Cardiac fibroblast (primary cell): Measurements from ENCODE around the gene A1CF.
"Not testable (repeated sequence)": the region's sequence is repeated elsewhere in the genome, so short reads cannot be mapped to it uniquely, and the experiment has no call there.

Experiments used
- DNase-seq, 2 donors: peaks; one replicate each; pipeline versions ENCODE4 v3.0.0 to v3.0.0-alpha.2; 2010; ENCODE audit warnings: low read depth in 2 of 2
- H3K4me3 ChIP-seq, 2 donors: replicated peaks in 1 of 2; 1 replicate in 1 of 2; 2 replicates in 1 of 2; pipeline ENCODE4 v1.5.1; 2011; ENCODE audit warnings: low read depth in 2 of 2, low read length in 2 of 2, mild to moderate bottlenecking in 2 of 2, moderate library complexity in 1 of 2
- CTCF ChIP-seq: IDR thresholded peaks from one replicate; pipeline ENCODE4 v1.5.1; 2011; ENCODE audit warnings: low read depth, mild to moderate bottlenecking, low read length, inconsistent platforms

A1CF gene

DNA sequence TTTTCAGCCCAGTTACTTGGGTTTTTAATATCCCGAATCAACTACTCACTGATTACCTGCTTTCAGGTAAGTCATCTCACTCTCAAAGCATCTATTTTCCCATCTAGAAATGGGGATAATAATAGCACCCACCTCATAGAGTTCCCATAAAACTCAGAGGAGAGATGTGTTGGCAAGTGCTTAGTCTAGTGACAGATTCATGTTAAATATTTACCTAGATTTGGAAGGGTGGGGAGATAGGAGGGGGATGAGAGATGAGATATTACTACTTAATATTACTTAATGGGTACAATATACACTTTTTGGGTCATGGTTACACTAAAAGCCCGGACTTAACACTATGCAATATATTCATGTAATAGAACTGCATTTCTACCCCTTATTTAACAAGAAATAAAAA, 7.0 kb upstream of the A1CF start:
- no peak for DNase-seq
- no peak overlapping the region for H3K4me3 ChIP-seq
- no peak for TF ChIP-seq CTCF

DNA sequence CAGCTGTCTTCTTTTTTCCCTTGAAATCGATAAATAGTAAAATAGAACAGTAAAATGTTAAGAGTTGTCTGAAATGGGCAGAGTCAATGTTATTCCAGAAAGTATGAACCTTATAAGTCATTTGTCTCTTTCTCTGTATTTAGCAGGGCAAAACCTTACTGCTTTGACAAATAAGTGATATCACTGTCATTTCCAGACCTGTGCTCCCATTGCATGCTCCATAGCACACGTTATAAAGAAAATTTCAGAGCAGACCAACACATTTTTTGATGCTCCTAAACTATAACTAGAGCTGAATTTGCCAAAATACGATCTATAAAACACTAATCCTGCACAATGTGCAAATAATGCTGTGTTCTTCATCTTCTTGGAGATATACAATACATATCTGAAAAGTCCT, 1.1 kb downstream of the A1CF start:
- no peak for TF ChIP-seq CTCF
- no peak for DNase-seq
- H3K4me3 ChIP-seq = no peak overlapping the region

- no peak for TF ChIP-seq CTCF
- no peak overlapping the region for H3K4me3 ChIP-seq
Observed at GRCh38 chr10:50883629-50884028, 1.8 kb downstream of the A1CF start.

DNA sequence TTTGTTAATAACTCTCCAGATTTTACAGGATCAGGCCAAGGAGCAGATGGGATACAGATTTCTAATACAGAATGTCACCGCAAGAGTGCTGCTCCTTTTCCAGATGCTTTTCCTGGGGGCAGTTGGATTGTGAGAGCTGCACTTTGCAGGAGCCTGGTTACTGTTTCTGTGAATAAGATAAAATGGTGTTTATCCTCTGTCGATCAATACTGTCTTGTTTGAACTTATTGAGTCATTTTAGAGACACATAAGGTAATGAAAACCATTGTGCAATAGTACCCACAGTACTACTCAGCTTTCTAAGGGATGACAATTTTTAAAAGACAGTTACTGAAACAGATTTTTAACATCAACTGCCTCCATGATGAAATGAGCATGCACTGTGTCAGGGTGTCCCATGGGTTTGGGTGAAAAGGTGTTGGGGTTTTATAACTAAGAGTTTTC, 2.9 kb downstream of the A1CF start:
- TF ChIP-seq CTCF = no peak
- DNase-seq = no peak
- no peak overlapping the region for H3K4me3 ChIP-seq

More at GRCh38 chr10:50883629-50884028, 1.8 kb downstream of the A1CF start:
- DNase-seq = no peak

DNA sequence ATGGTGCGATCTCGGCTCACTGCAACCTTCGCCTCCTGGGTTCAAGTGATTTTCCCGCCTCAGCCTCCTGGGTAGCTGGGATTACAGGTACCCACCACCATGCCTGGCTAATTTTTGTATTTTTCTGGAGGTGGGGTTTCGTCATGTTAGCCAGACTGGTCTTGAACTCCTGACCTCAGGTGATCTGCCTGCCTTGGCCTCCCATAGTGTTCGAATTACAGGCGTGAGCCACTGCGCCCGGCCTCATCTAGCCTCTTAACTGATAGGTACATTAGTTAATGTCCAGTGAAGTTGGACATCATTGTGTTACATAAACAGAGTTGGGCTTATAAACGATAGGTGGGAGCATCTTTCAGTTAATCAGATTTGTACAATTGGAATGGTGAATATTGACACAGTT, 4.4 kb downstream of the A1CF start:
- not testable (repeated sequence) for DNase-seq, H3K4me3 ChIP-seq

DNA sequence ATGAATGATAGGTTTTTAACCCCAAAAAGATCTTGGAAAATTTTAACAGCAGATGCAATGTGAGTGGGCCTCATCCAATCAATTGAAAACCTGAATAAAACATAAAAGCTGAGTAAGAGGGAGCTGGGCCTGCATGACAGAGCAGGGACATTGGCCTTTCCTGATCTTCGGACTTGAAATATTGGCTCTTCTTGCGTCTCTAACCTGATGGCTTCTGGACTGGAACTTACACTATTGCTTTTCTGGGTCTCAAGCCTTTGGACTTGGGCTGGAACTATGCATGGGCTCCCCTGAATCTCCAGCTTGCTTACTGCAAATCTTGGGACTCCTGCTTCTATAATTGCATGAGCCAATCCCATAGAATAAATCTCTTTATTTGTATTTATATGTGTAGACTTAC, 9.0 kb downstream of the A1CF start:
- TF ChIP-seq CTCF = no peak
- no peak overlapping the region for H3K4me3 ChIP-seq
- DNase-seq = no peak

- no peak for DNase-seq
- no peak overlapping the region for H3K4me3 ChIP-seq
- no peak for TF ChIP-seq CTCF
Observed at GRCh38 chr10:50874723-50875122, 10.7 kb downstream of the A1CF start.
